HG02840 (cell line): ENCODE measurements around the gene SLX9.

Experiments
- ATAC-seq: cut with Tn5 transposase; IDR thresholded peaks from one replicate; pipeline ENCODE4 v1.9.1; 2021; ENCODE audit warnings: mild to moderate bottlenecking, moderate library complexity, moderate number of reproducible peaks; ENCODE audit not compliant: unreplicated experiment, low FRiP score

The SLX9 gene

GRCh38 chr21:44996983-44997936, 57.4 kb downstream of the SLX9 start:
- ATAC-seq = no peak

- ATAC-seq = no peak
Observed at GRCh38 chr21:44998086-44998620, 58.3 kb downstream of the SLX9 start.

- no peak for ATAC-seq
Observed at GRCh38 chr21:44998621-44999427, 59.0 kb downstream of the SLX9 start.

- no peak for ATAC-seq
Observed at GRCh38 chr21:44999428-44999971, 59.7 kb downstream of the SLX9 start.

- no peak for ATAC-seq
Observed at GRCh38 chr21:44999972-45000636, 60.3 kb downstream of the SLX9 start.

- no peak for ATAC-seq
Observed at GRCh38 chr21:45000637-45001133, 60.9 kb downstream of the SLX9 start.

GRCh38 chr21:45001134-45002095, 61.6 kb downstream of the SLX9 start:
- ATAC-seq = no peak

- ATAC-seq = no peak
Observed at GRCh38 chr21:45002381-45003204, 62.8 kb downstream of the SLX9 start.

- ATAC-seq = no peak
Observed at GRCh38 chr21:45003331-45004058, 63.7 kb downstream of the SLX9 start.

- no peak for ATAC-seq
Observed at GRCh38 chr21:45004059-45004422, 64.2 kb downstream of the SLX9 start.

GRCh38 chr21:45004481-45005247, 64.8 kb downstream of the SLX9 start:
- no peak for ATAC-seq

GRCh38 chr21:45006536-45007095, 66.8 kb downstream of the SLX9 start:
- ATAC-seq = no peak

GRCh38 chr21:45009616-45010015, 69.8 kb downstream of the SLX9 start:
- ATAC-seq = no peak

- ATAC-seq = no peak
Observed at GRCh38 chr21:45010096-45010495, 70.3 kb downstream of the SLX9 start.

- ATAC-seq = no peak
Observed at GRCh38 chr21:45010860-45011259, 71.0 kb downstream of the SLX9 start.

GRCh38 chr21:45011426-45011825, 71.6 kb downstream of the SLX9 start:
- ATAC-seq = no peak
